ENCODE results near the gene ELP5. TPM values are rescaled to one million over a fixed set of nuclear protein-coding genes. Genes with fewer than 3 reads are reported as not detected.

ELP5 gene
- total and polyA plus RNA-seq, 2 of the 4 experiments (the other 2 are of a cell fraction) = 39.3 to 46.6 TPM

DNA sequence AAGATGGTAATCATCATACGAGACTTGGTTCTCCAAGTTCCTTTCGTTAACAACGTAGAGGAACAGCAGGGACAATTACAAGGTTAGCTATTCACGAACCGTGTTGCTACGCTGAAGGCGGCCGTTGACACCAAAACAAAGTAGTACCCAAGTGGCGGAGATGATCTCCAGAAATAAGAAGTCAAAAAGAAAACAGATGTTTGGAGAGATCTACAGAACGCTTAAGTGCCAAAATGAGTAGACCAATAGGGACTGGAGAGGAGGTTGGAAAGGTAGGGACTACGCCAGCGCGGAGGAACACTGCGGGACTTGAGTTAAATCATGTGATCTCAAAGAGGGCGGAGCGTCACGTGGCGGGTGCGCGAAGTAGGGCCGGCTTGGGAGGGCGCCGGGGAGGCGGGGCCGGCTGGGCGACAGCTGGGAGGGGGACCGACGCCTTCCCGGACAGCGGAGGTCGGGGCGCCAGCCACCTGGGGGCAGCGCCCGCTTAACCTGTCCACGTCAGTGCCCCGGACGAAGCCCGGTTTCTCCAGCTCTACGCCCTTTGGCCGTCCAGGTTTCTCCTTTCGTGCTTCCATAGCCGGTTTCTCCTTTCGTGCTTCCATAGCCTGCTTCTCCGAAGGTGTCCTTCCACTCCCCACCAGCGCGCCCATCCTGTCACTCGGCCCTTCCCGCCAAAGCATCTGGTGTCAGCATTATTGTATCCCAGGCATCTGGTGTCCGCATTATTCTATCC, 9.1 kb upstream of the ELP5 start:
- peak overlapping the region; percentile 80 to 100 for H4K8ac ChIP-seq (ENCODE audit: low read depth in 2 of 2, low read length in 2 of 2)
- H3K4me3 ChIP-seq (ENCODE audit: insufficient read depth, low read depth, low read length) = peak overlapping the region; percentile 90
- peak overlapping the region; percentile 90 for H2AFZ ChIP-seq (replicated peaks; ENCODE audit: low read length, poor library complexity)
- peak overlapping the region; percentile 95 for H3K4me2 ChIP-seq (ENCODE audit: low read depth, low read length)
- H3K4ac ChIP-seq (ENCODE audit: low read depth, low read length) = peak overlapping the region; percentile 99
- H2BK15ac ChIP-seq (ENCODE audit: low read depth, low read length) = peak overlapping the region; percentile 93; the same call in 1 of the 3 replicates
- H2BK20ac ChIP-seq (ENCODE audit: low read depth, low read length) = peak overlapping the region; percentile 75
- dilution Hi-C loops (cut with HindIII; ENCODE audit: low sequenced_read_pairs, unreplicated experiment) (no loop called here), in situ Hi-C loops (cut with MboI; ENCODE audit: low sequenced_read_pairs) (loop anchor here (25.0 kb wide), 1 partner anchor 919 kb away; the partner anchor contains the start of genes PER1 and VAMP2), intact Hi-C loops (cut with micrococcal nuclease) (no loop called here)
- no peaks in the 10 kb centered on the region for H3K9me1 ChIP-seq (ENCODE audit: insufficient read depth, low read length)
- BruUV-seq (replicated peaks) = no TSS peak
- no peaks in the 10 kb centered on the region for H3K9me3 ChIP-seq (ENCODE audit: control insufficient read depth, insufficient read depth, low read length)
- peaks cover 28% of the 10 kb centered on the region for H3K36me3 ChIP-seq (ENCODE audit: control insufficient read depth, insufficient read depth, low read length)
- H3K27me3 ChIP-seq (ENCODE audit: control insufficient read depth, insufficient read depth, low read length) = no peaks in the 10 kb centered on the region
- 0% methylated on average over 40 of the region's 49 CpGs; no CpG with 5 or more reads in 1 of the 2 experiments for WGBS, 2 experiments (ENCODE audit: extremely low coverage in 2 of 2, insufficient read length in 1 of 2)
- ChIA-PET CTCF (no interaction called here), POLR2A (ENCODE audit: unreplicated experiment) (interaction anchor here (1.1 to 1.4 kb wide), 2 partner anchors 9 to 22 kb away, joined by 3 to 4 read pairs; partner anchors contain the start of gene CTDNEP1)
- H3K56ac ChIP-seq (ENCODE audit: extremely low read depth, insufficient read depth, low read length) = peak overlapping the region; percentile 99
- peak overlapping the region; percentile 99 for H3K18ac ChIP-seq (ENCODE audit: low read depth, low read length)
- TF ChIP-seq MXI1 (IDR thresholded peaks at IDR 0.05; ENCODE audit: borderline replicate concordance, low read depth, low read length) = peak; percentile 82; the same call in 1 of the 2 replicates
- TF ChIP-seq, protein P1, sequence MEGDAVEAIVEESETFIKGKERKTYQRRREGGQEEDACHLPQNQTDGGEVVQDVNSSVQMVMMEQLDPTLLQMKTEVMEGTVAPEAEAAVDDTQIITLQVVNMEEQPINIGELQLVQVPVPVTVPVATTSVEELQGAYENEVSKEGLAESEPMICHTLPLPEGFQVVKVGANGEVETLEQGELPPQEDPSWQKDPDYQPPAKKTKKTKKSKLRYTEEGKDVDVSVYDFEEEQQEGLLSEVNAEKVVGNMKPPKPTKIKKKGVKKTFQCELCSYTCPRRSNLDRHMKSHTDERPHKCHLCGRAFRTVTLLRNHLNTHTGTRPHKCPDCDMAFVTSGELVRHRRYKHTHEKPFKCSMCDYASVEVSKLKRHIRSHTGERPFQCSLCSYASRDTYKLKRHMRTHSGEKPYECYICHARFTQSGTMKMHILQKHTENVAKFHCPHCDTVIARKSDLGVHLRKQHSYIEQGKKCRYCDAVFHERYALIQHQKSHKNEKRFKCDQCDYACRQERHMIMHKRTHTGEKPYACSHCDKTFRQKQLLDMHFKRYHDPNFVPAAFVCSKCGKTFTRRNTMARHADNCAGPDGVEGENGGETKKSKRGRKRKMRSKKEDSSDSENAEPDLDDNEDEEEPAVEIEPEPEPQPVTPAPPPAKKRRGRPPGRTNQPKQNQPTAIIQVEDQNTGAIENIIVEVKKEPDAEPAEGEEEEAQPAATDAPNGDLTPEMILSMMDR (conservative IDR thresholded peaks at IDR 0.05; ENCODE audit: low read depth, low read length) = no peak
- peak; percentile 92 for TF ChIP-seq BHLHE40 (IDR thresholded peaks at IDR 0.05; ENCODE audit: low read depth, low read length)
- no peak for TF ChIP-seq POLR2A (IDR thresholded peaks at IDR 0.05; ENCODE audit: low read depth, low read length)
- TF ChIP-seq MAZ (IDR thresholded peaks at IDR 0.05; ENCODE audit: borderline replicate concordance, low read depth, low read length) = peak; percentile 89
- no peak for TF ChIP-seq NFE2L2 (IDR thresholded peaks at IDR 0.05; ENCODE audit: low read depth, low read length)
- no peak; the same call in 1 of the 2 replicates for TF ChIP-seq RAD21 (IDR thresholded peaks at IDR 0.05; ENCODE audit: low read length)
- TF ChIP-seq, protein P2, sequence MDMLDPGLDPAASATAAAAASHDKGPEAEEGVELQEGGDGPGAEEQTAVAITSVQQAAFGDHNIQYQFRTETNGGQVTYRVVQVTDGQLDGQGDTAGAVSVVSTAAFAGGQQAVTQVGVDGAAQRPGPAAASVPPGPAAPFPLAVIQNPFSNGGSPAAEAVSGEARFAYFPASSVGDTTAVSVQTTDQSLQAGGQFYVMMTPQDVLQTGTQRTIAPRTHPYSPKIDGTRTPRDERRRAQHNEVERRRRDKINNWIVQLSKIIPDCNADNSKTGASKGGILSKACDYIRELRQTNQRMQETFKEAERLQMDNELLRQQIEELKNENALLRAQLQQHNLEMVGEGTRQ (IDR thresholded peaks at IDR 0.05; ENCODE audit: low read depth, low read length) = peak; percentile 99
- peak; percentile 34; the same call in 1 of the 2 replicates for TF ChIP-seq FOS (IDR thresholded peaks at IDR 0.05; ENCODE audit: low read depth, low read length)
- no peak for TF ChIP-seq CEBPB (IDR thresholded peaks at IDR 0.05; ENCODE audit: low read depth, low read length)
- peak overlapping the region; percentile 92 for H3K9ac ChIP-seq (ENCODE audit: low read depth, low read length)
- peak overlapping the region; percentile 100 for H3K14ac ChIP-seq (replicated peaks; ENCODE audit: low read depth, low read length)
- ATAC-seq (ENCODE audit: low read depth) (peak; percentile 15), DNase-seq (peak; percentile 95)
- H2AK9ac ChIP-seq (replicated peaks; ENCODE audit: low read depth, low read length, poor library complexity) = peak overlapping the region; percentile 92
- peak overlapping the region; percentile 90 for H3K27ac ChIP-seq (ENCODE audit: insufficient read depth, low read length)
- H2AK5ac ChIP-seq (ENCODE audit: low read depth, low read length) = peak overlapping the region; percentile 77
- peaks cover 13 to 49% of the 10 kb centered on the region in 2 experiments for H3K79me1 ChIP-seq (ENCODE audit: low read depth in 1 of 2, low read length in 2 of 2)
- H4K20me1 ChIP-seq (ENCODE audit: insufficient read depth, low read length) = peaks cover 7% of the 10 kb centered on the region; the same call in 1 of the 2 replicates
- H4K91ac ChIP-seq (ENCODE audit: insufficient read depth, low read depth, low read length) = peak overlapping the region; percentile 98
- H4K5ac ChIP-seq (ENCODE audit: low read depth, low read length) = peak overlapping the region; percentile 98
- H3K4me1 ChIP-seq (ENCODE audit: control insufficient read depth, insufficient read depth, low read length) = peaks cover 8% of the 10 kb centered on the region
- H2BK5ac ChIP-seq (ENCODE audit: low read depth, low read length, poor library complexity, severe bottlenecking) = peak overlapping the region; percentile 98
- H2BK120ac ChIP-seq (ENCODE audit: low read depth, low read length) = peak overlapping the region; percentile 97
- H3K23ac ChIP-seq (ENCODE audit: low read depth, low read length) = peak overlapping the region; percentile 99
